Trophoblast cell (in vitro differentiated cells and primary cell): ENCODE results near the gene LCOR.
"Not testable (repeated sequence)": the region's sequence is repeated elsewhere in the genome, so short reads cannot be mapped to it uniquely, and the experiment has no call there.

Experiments
- DNase-seq, 2 donors: peaks; one replicate each; pipeline ENCODE4 v3.0.0-alpha.2; 2016
- H2AFZ ChIP-seq: 2 replicates; pipeline ENCODE4 v1.6.1; 2013; ENCODE audit warnings: low read length, moderate library complexity, mild to moderate bottlenecking; ENCODE audit not compliant: insufficient read depth, poor library complexity
- H2AK5ac ChIP-seq: 2 replicates; pipeline ENCODE4 v1.6.1; 2013; ENCODE audit warnings: mild to moderate bottlenecking, low read length
- H2BK120ac ChIP-seq: 2 replicates; pipeline ENCODE4 v1.6.1; 2013; ENCODE audit warnings: low read length, mild to moderate bottlenecking, moderate library complexity; ENCODE audit not compliant: insufficient read depth, poor library complexity
- H2BK12ac ChIP-seq: 2 replicates; pipeline ENCODE4 v1.6.1; 2013; ENCODE audit warnings: mild to moderate bottlenecking, low read length, moderate library complexity
- H2BK5ac ChIP-seq: 2 replicates; pipeline ENCODE4 v1.6.1; 2013; ENCODE audit warnings: low read length, low read depth, moderate library complexity, mild to moderate bottlenecking; ENCODE audit not compliant: poor library complexity
- H3K14ac ChIP-seq: 2 replicates; pipeline ENCODE4 v1.6.1; 2013; ENCODE audit warnings: mild to moderate bottlenecking, low read length
- H3K18ac ChIP-seq: 2 replicates; pipeline ENCODE4 v1.6.1; 2013; ENCODE audit warnings: mild to moderate bottlenecking, low read length
- H3K23ac ChIP-seq: 2 replicates; pipeline ENCODE4 v1.6.1; 2013; ENCODE audit warnings: low read length
- H3K27ac ChIP-seq: 2 replicates; pipeline ENCODE4 v1.5.1; 2013; ENCODE audit warnings: low read depth, mild to moderate bottlenecking, inconsistent platforms, low read length, moderate library complexity
- H3K27me3 ChIP-seq: 2 replicates; pipeline ENCODE4 v1.6.1; 2013; ENCODE audit warnings: inconsistent platforms, mild to moderate bottlenecking, low read length, moderate library complexity; ENCODE audit not compliant: insufficient read depth
- H3K36me3 ChIP-seq, 2 experiments: 1 replicate in 1 of 2; 2 replicates in 1 of 2; pipeline ENCODE4 v1.6.1; 2013; ENCODE audit warnings: low read length in 2 of 2, mild to moderate bottlenecking in 2 of 2, moderate library complexity in 1 of 2; ENCODE audit not compliant: insufficient read depth in 2 of 2, control insufficient read depth in 1 of 2
- H3K4ac ChIP-seq: 2 replicates; pipeline ENCODE4 v1.6.1; 2013; ENCODE audit warnings: low read depth, mild to moderate bottlenecking, low read length, moderate library complexity
- H3K4me1 ChIP-seq, 2 experiments: 1 replicate in 1 of 2; 2 replicates in 1 of 2; pipeline ENCODE4 v1.6.1; 2013; ENCODE audit warnings: low read length in 2 of 2, mild to moderate bottlenecking in 2 of 2, moderate library complexity in 1 of 2; ENCODE audit not compliant: insufficient read depth in 2 of 2, control insufficient read depth in 1 of 2
- H3K4me2 ChIP-seq: 2 replicates; pipeline ENCODE4 v1.6.1; 2013; ENCODE audit warnings: inconsistent platforms, mild to moderate bottlenecking, low read length, moderate library complexity
- H3K4me3 ChIP-seq: 2 replicates; pipeline ENCODE4 v1.5.1; 2013; ENCODE audit warnings: mild to moderate bottlenecking, low read depth, low read length, inconsistent platforms
- H3K79me1 ChIP-seq: one replicate; pipeline ENCODE4 v1.6.1; 2013; ENCODE audit warnings: low read length
- H3K79me2 ChIP-seq: 2 replicates; pipeline ENCODE4 v1.6.1; 2013; ENCODE audit warnings: low read length, mild to moderate bottlenecking; ENCODE audit not compliant: control insufficient read depth, insufficient read depth, poor library complexity
- H3K9ac ChIP-seq: 2 replicates; pipeline ENCODE4 v1.6.1; 2013; ENCODE audit warnings: mild to moderate bottlenecking, low read length
- H3K9me3 ChIP-seq: 2 replicates; pipeline ENCODE4 v1.6.1; 2013; ENCODE audit warnings: low read depth, mild to moderate bottlenecking, control low read depth, inconsistent platforms, low read length; ENCODE audit not compliant: insufficient read depth
- H4K12ac ChIP-seq: 2 replicates; pipeline ENCODE4 v1.6.1; 2013; ENCODE audit warnings: low read depth, mild to moderate bottlenecking, low read length, moderate library complexity
- H4K8ac ChIP-seq: 2 replicates; pipeline ENCODE4 v1.6.1; 2013; ENCODE audit warnings: low read depth, mild to moderate bottlenecking, low read length, moderate library complexity
- H4K91ac ChIP-seq: one replicate; pipeline ENCODE4 v1.6.1; 2013; ENCODE audit warnings: low read depth, mild to moderate bottlenecking, low read length, moderate library complexity
- WGBS: extraction: QIAGEN DNeasy Blood & Tissue Kit; methylation state at CpG from one replicate; pipeline ENCODE4 v1.1.7; 2013; ENCODE audit warnings: missing lambda C conversion rate; ENCODE audit not compliant: insufficient read length, insufficient coverage; ENCODE audit errors: extremely low coverage; 5-methylcytosine and 5-hydroxymethylcytosine counted together

Gene LCOR

DNA sequence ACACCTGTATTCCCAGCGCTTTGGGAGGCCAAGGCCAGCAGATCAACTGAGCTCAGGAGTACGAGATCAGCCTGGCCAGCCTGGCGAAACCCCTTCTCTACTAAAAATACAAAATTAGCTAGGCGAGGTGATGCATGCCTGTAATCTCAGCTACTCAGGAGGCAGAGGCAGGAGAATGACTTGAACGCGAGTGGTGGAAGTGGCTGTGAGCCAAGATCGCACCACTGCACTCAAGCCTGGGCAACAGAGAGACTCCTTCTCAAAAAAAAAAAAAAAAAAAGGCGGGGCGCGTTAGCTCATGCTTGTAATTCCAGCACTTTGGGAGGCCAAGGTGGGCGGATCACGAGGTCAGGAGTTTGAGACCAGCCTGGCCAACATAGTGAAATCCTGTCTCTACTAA lies 13.1 kb upstream of the LCOR start:
- not testable (repeated sequence) for H2AK5ac ChIP-seq, H2BK120ac ChIP-seq, H3K14ac ChIP-seq, H3K27ac ChIP-seq, H3K79me2 ChIP-seq, H3K4me3 ChIP-seq, H4K91ac ChIP-seq, H4K12ac ChIP-seq, H3K9me3 ChIP-seq, H3K4me1 ChIP-seq, H3K36me3 ChIP-seq, H3K23ac ChIP-seq, H3K9ac ChIP-seq, H3K27me3 ChIP-seq, H2BK5ac ChIP-seq, DNase-seq, H2AFZ ChIP-seq, H3K18ac ChIP-seq, H2BK12ac ChIP-seq, H3K79me1 ChIP-seq, H3K4ac ChIP-seq, H4K8ac ChIP-seq, H3K4me2 ChIP-seq
- WGBS = no CpG with 5 or more reads among the region's 12 CpGs

DNA sequence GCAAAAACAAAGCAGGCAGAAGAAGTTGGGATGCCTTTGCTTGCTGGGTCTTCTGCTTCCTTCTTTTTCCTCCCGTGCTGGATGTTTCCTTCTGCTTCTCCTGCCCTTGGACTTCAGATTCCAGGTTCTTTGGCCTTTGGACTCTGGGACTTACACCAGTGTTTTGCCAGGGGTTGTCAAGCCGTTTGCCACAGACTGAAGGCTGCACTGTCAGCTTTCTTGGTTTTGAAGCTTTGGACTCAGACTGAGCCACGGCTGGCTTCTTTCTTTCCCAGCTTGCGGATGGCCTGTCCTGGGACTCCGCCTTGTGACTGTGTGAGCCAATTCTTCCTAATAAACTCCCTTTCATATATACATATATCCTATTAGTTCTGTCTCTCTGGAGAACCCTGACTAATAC lies 11.3 kb upstream of the LCOR start:
- Histone ChIP-seq H4K91ac (no peak overlapping the region), H2AK5ac (no peak overlapping the region), H3K18ac (no peak overlapping the region), H2BK12ac (no peak overlapping the region), H3K4me2 (no peak overlapping the region), H3K9ac (no peak overlapping the region), H3K23ac (no peak overlapping the region), H3K79me2 (no peaks in the 10 kb centered on the region), H3K27ac (no peak overlapping the region), H3K9me3 (no peaks in the 10 kb centered on the region), H3K4ac (no peak overlapping the region), H4K8ac (no peak overlapping the region), H3K36me3 (no peaks in the 10 kb centered on the region), H2BK5ac (no peak overlapping the region), H3K79me1 (no peaks in the 10 kb centered on the region), H2BK120ac (no peak overlapping the region), H2AFZ (no peak overlapping the region), H3K14ac (no peak overlapping the region), H4K12ac (no peak overlapping the region), H3K4me3 (no peak overlapping the region), H3K4me1 (no peaks in the 10 kb centered on the region), H3K27me3 (no peaks in the 10 kb centered on the region)
- no peak for DNase-seq
- WGBS = no CpG with 5 or more reads among the region's 5 CpGs

- Histone ChIP-seq H3K4ac (no peak overlapping the region), H2AFZ (no peak overlapping the region), H2BK120ac (no peak overlapping the region), H3K79me2 (no peaks in the 10 kb centered on the region), H4K8ac (no peak overlapping the region), H3K18ac (no peak overlapping the region), H2BK5ac (no peak overlapping the region), H2BK12ac (no peak overlapping the region), H3K36me3 (no peaks in the 10 kb centered on the region), H4K91ac (no peak overlapping the region), H3K79me1 (no peaks in the 10 kb centered on the region), H3K27me3 (no peaks in the 10 kb centered on the region), H3K27ac (no peak overlapping the region), H2AK5ac (no peak overlapping the region), H3K4me2 (no peak overlapping the region), H3K23ac (no peak overlapping the region), H3K4me3 (no peak overlapping the region), H3K9me3 (no peaks in the 10 kb centered on the region), H3K14ac (no peak overlapping the region), H3K9ac (no peak overlapping the region), H4K12ac (no peak overlapping the region), H3K4me1 (no peaks in the 10 kb centered on the region)
- peak in 1 of 2 donors; percentile 12 for DNase-seq
- no CpG with 5 or more reads among the region's 1 CpG for WGBS
Observed at GRCh38 chr10:96826438-96826837, 5.7 kb upstream of the LCOR start.

- Histone ChIP-seq H3K23ac (no peak overlapping the region), H4K12ac (no peak overlapping the region), H3K27me3 (no peaks in the 10 kb centered on the region), H3K4me1 (no peaks in the 10 kb centered on the region), H4K91ac (no peak overlapping the region), H3K27ac (no peak overlapping the region), H2AK5ac (no peak overlapping the region), H3K4me2 (no peak overlapping the region), H3K9me3 (no peaks in the 10 kb centered on the region), H3K14ac (no peak overlapping the region), H2BK12ac (no peak overlapping the region), H4K8ac (no peak overlapping the region), H3K18ac (no peak overlapping the region), H3K79me1 (peaks cover 12% of the 10 kb centered on the region), H3K79me2 (peaks cover 12% of the 10 kb centered on the region), H3K9ac (no peak overlapping the region), H3K4ac (no peak overlapping the region), H3K36me3 (no peaks in the 10 kb centered on the region), H2BK120ac (no peak overlapping the region), H2BK5ac (no peak overlapping the region), H3K4me3 (no peak overlapping the region), H2AFZ (no peak overlapping the region)
- no peak for DNase-seq
- no CpG with 5 or more reads among the region's 5 CpGs for WGBS
Observed at GRCh38 chr10:96828609-96829008, 3.5 kb upstream of the LCOR start.
